ENCODE measurements around the gene PRKAR1B.
"Not testable (repeated sequence)": the region's sequence is repeated elsewhere in the genome, so short reads cannot be mapped to it uniquely, and the experiment has no call there.

PRKAR1B gene

GRCh38 chr7:757741-758163, 30.7 kb upstream of the PRKAR1B start:
- DNase-seq (ENCODE audit: extremely low read depth in 1 of 2, low read depth in 1 of 2) = no peak

- DNase-seq (ENCODE audit: extremely low read depth in 1 of 2, low read depth in 1 of 2) = no peak
These were observed 30.0 kb upstream of the PRKAR1B start for GRCh38 chr7:756928-757560.

- no peak for DNase-seq (ENCODE audit: extremely low read depth in 1 of 2, low read depth in 1 of 2)
These were observed 29.3 kb upstream of the PRKAR1B start for GRCh38 chr7:756231-756927.

GRCh38 chr7:755413-755805, 28.3 kb upstream of the PRKAR1B start:
- no peak for DNase-seq (ENCODE audit: extremely low read depth in 1 of 2, low read depth in 1 of 2)

GRCh38 chr7:754531-755412, 27.7 kb upstream of the PRKAR1B start:
- DNase-seq (ENCODE audit: extremely low read depth in 1 of 2, low read depth in 1 of 2) = no peak

GRCh38 chr7:753190-753589, 26.1 kb upstream of the PRKAR1B start:
- no peak for DNase-seq (ENCODE audit: extremely low read depth in 1 of 2, low read depth in 1 of 2)

GRCh38 chr7:752256-752655, 25.2 kb upstream of the PRKAR1B start:
- not testable (repeated sequence) for DNase-seq (ENCODE audit: extremely low read depth in 1 of 2, low read depth in 1 of 2)

GRCh38 chr7:751826-752225, 24.7 kb upstream of the PRKAR1B start:
- DNase-seq (ENCODE audit: extremely low read depth in 1 of 2, low read depth in 1 of 2) = no peak

GRCh38 chr7:750111-750905, 23.2 kb upstream of the PRKAR1B start:
- DNase-seq (ENCODE audit: extremely low read depth in 1 of 2, low read depth in 1 of 2) = no peak

GRCh38 chr7:749140-749551, 22.1 kb upstream of the PRKAR1B start:
- DNase-seq (ENCODE audit: extremely low read depth in 1 of 2, low read depth in 1 of 2) = no peak

- no peak for DNase-seq (ENCODE audit: extremely low read depth in 1 of 2, low read depth in 1 of 2)
These were observed 21.4 kb upstream of the PRKAR1B start for GRCh38 chr7:748446-748845.

- no peak for DNase-seq (ENCODE audit: extremely low read depth in 1 of 2, low read depth in 1 of 2)
These were observed 20.1 kb upstream of the PRKAR1B start for GRCh38 chr7:747186-747585.

GRCh38 chr7:746155-747061, 19.3 kb upstream of the PRKAR1B start:
- no peak for DNase-seq (ENCODE audit: extremely low read depth in 1 of 2, low read depth in 1 of 2)

GRCh38 chr7:745431-746154, 18.5 kb upstream of the PRKAR1B start:
- DNase-seq (ENCODE audit: extremely low read depth in 1 of 2, low read depth in 1 of 2) = no peak

GRCh38 chr7:744854-745430, 17.9 kb upstream of the PRKAR1B start:
- no peak for DNase-seq (ENCODE audit: extremely low read depth in 1 of 2, low read depth in 1 of 2)

- not testable (repeated sequence) for DNase-seq (ENCODE audit: extremely low read depth in 1 of 2, low read depth in 1 of 2)
These were observed 17.0 kb upstream of the PRKAR1B start for GRCh38 chr7:744128-744520.

GRCh38 chr7:743341-744127, 16.5 kb upstream of the PRKAR1B start:
- DNase-seq (ENCODE audit: extremely low read depth in 1 of 2, low read depth in 1 of 2) = not testable (repeated sequence)

- no peak for DNase-seq (ENCODE audit: extremely low read depth in 1 of 2, low read depth in 1 of 2)
These were observed 15.7 kb upstream of the PRKAR1B start for GRCh38 chr7:742791-743190.

Measured in activated CD8-positive, alpha-beta memory T cell treated with anti-CD3 and anti-CD28 coated beads for 1 hour (primary cell).